Measurements from ENCODE around the gene TMEM272.

TMEM272 gene

DNA sequence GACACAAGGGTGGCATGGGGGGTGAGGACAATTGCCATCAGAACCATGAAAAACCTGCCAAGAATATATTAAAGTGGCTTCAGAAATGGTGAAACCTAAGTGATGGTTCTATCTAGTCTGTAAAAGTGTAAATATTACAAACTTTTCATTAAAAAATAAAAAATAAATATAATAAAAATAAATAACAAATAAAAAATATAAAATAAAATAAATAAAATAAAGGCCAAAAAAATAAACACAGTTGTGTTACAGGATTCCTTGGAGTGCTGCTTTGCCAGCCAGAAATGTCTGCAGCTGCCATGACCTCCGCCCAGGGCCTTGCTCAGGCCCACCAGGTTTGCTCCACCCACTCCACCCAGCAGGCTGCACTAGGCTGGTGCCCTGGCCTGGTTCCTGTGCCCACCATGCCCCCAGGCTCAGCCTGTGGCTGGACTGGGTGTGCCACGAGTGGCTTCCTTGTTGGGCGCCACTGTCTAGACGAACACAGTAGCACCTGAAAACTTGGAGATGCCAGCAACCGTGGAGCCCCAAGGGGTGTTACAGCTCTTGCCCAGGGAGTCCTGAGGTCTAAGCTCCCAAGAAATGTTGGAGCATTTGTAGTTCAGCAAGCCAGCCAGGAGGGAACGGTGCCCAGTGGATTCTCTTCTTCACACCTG is 37.7 kb upstream of the TMEM272 start:
- TF ChIP-seq, protein P1, sequence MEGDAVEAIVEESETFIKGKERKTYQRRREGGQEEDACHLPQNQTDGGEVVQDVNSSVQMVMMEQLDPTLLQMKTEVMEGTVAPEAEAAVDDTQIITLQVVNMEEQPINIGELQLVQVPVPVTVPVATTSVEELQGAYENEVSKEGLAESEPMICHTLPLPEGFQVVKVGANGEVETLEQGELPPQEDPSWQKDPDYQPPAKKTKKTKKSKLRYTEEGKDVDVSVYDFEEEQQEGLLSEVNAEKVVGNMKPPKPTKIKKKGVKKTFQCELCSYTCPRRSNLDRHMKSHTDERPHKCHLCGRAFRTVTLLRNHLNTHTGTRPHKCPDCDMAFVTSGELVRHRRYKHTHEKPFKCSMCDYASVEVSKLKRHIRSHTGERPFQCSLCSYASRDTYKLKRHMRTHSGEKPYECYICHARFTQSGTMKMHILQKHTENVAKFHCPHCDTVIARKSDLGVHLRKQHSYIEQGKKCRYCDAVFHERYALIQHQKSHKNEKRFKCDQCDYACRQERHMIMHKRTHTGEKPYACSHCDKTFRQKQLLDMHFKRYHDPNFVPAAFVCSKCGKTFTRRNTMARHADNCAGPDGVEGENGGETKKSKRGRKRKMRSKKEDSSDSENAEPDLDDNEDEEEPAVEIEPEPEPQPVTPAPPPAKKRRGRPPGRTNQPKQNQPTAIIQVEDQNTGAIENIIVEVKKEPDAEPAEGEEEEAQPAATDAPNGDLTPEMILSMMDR (IDR thresholded peaks at IDR 0.05; ENCODE audit: borderline replicate concordance, control extremely low read depth, extremely low read depth, insufficient read depth, missing control alignments) = no peak
- in situ Hi-C loops (cut with MboI; ENCODE audit: low sequenced_read_pairs, unreplicated experiment) = no loop called here

DNA sequence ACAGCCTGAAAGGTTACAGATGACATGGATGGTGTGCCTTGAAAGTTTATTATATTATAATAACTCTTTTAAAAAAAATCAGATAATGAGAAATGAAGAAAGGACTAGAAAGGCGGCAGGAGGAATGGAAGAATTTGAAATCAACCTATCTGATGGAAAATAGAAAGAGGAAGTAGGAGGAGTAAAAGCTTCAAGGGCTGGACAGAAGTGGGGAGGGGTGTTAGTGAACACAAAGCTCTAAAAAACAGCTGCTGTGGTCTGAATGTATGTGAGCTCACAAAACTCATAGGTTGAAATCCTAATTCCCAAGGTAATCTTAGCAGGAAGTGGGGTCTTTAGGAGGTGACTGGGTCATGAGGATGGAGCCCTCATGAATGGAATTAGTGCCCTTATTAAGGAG is 36.3 kb upstream of the TMEM272 start:
- in situ Hi-C loops (cut with MboI; ENCODE audit: low sequenced_read_pairs, unreplicated experiment) = no loop called here
- no peak for DNase-seq (ENCODE audit: low spot score)
- TF ChIP-seq, protein P1 (IDR thresholded peaks at IDR 0.05; ENCODE audit: borderline replicate concordance, control extremely low read depth, extremely low read depth, insufficient read depth, missing control alignments) = no peak

More for the DNA sequence above, 37.7 kb upstream of the TMEM272 start:
- no peak for DNase-seq (ENCODE audit: low spot score)

DNA sequence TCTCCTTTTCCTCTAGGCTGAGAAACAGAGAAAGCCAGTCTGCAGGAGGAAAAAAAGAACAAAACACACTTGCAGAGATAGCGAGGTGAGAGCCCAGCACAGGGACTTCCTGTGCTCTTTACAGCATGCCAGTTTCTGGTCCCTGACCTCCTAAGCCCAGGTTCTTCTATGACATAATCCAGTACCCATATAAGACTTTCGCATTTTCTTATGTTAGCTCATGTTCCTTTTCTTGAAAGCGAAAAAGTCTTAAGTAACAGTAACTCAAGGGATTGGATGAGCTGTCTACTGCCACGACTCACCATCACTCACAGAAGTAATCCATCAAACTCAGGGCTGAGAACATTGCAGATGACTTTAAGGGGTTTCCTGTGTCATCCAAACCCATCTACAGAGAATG is 34.2 kb upstream of the TMEM272 start:
- TF ChIP-seq, protein P1 (IDR thresholded peaks at IDR 0.05; ENCODE audit: borderline replicate concordance, control extremely low read depth, extremely low read depth, insufficient read depth, missing control alignments) = no peak
- no peak for DNase-seq (ENCODE audit: low spot score)
- in situ Hi-C loops (cut with MboI; ENCODE audit: low sequenced_read_pairs, unreplicated experiment) = no loop called here

DNA sequence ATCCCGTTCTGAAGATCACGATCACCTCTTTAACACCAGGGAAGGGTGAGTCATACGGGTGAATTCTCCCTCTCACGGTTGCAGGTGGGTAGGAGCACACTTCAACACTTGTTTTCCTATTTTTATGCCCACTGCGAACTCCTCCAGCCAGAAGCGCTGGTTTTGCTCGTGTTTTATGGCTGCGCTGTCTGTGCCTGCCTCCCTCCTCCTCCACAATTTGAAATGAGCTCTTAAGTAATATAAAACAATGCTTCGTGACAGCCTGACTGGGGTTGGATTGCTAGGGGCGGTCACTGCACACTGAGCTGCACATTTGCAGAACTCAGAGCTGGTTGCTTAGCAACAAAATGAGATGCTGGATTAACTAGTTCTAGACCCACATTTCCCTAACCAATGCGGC is 29.7 kb upstream of the TMEM272 start:
- no peak for DNase-seq (ENCODE audit: low spot score)
- in situ Hi-C loops (cut with MboI; ENCODE audit: low sequenced_read_pairs, unreplicated experiment) = no loop called here

DNA sequence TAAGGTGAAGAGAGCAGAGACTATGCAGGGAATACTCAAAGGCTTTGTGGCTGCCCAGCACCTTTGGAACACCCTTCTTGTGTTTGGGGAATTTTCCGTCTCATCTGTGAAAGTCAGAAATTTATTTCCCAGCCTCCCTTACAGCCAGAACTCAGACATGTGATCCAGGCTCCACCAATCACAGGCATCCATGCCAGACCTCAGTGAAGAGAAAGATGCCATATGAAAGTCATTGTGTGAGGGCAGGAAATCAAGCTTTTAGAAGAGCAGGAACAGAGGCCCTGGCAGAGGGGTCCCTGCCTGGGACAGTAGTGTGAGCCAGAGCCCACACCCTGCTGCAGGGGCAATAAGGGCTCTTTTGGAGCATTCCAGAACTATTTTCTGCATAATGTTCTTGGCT is 28.9 kb upstream of the TMEM272 start:
- DNase-seq (ENCODE audit: low spot score) = no peak
- TF ChIP-seq, protein P1 (IDR thresholded peaks at IDR 0.05; ENCODE audit: borderline replicate concordance, control extremely low read depth, extremely low read depth, insufficient read depth, missing control alignments) = no peak
- in situ Hi-C loops (cut with MboI; ENCODE audit: low sequenced_read_pairs, unreplicated experiment) = no loop called here

More for the DNA sequence above, 29.7 kb upstream of the TMEM272 start:
- TF ChIP-seq, protein P1 (IDR thresholded peaks at IDR 0.05; ENCODE audit: borderline replicate concordance, control extremely low read depth, extremely low read depth, insufficient read depth, missing control alignments) = no peak

DNA sequence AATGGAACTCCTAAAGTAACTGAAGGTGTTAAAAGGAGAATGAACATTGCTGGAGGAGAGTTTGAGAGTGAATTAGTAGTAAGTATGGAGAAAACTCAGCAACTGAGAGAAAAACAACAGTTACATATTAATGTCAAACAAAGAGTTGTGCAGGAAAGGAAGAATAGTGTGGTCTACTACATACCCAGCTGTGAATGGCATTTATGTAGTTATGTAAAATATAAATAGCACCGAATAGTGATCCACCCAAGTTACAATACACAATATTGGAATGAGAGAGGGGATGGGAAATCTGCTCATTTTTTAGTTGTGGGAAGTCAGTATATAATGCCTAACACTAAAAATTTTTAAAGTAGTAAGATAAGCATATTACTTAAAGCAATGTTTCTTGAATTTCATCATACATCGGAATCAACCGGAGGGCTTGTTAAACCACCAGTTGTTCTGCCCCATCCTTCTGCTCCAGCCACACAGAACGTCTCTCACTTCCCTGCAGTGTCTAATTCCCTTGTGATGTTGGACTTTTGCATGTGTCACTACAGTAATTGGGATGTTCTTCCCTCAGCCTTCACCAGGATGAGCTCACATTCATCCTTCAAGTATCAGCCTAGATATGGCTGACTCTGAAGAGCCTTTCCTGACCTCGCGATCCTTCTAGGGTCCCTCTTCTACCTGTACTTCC is 28.3 kb upstream of the TMEM272 start:
- DNase-seq (ENCODE audit: low spot score) = no peak
- TF ChIP-seq, protein P1 (IDR thresholded peaks at IDR 0.05; ENCODE audit: borderline replicate concordance, control extremely low read depth, extremely low read depth, insufficient read depth, missing control alignments) = no peak
- in situ Hi-C loops (cut with MboI; ENCODE audit: low sequenced_read_pairs, unreplicated experiment) = no loop called here

All from GM13976 (cell line).